ENCODE data around the gene GPR78.
"Not testable (repeated sequence)": the region's sequence is repeated elsewhere in the genome, so short reads cannot be mapped to it uniquely, and the experiment has no call there.

Gene GPR78

GRCh38 chr4:8568068-8568668, 12.0 kb upstream of the GPR78 start:
- DNase-seq, result no peak

GRCh38 chr4:8570201-8570600, 10.0 kb upstream of the GPR78 start:
- DNase-seq, result no peak

- DNase-seq, result no peak
Observed at GRCh38 chr4:8571702-8572685, 8.2 kb upstream of the GPR78 start.

- DNase-seq, result no peak
Observed at GRCh38 chr4:8573266-8573665, 6.9 kb upstream of the GPR78 start.

- no peak for DNase-seq
Observed at GRCh38 chr4:8574796-8575370, 5.3 kb upstream of the GPR78 start.

GRCh38 chr4:8575457-8575856, 4.7 kb upstream of the GPR78 start:
- DNase-seq, result no peak

GRCh38 chr4:8576591-8576990, 3.6 kb upstream of the GPR78 start:
- DNase-seq, result not testable (repeated sequence)

- DNase-seq, result no peak
Observed at GRCh38 chr4:8577046-8577445, 3.1 kb upstream of the GPR78 start.

- DNase-seq, result no peak
Observed at GRCh38 chr4:8577972-8578371, 2.2 kb upstream of the GPR78 start.

GRCh38 chr4:8578717-8579116, 1.5 kb upstream of the GPR78 start:
- no peak for DNase-seq

GRCh38 chr4:8579526-8580320, 469 bp upstream of the GPR78 start:
- DNase-seq, result no peak

- no peak for DNase-seq
Observed at GRCh38 chr4:8581094-8581861, 1.1 kb downstream of the GPR78 start.

- no peak for DNase-seq
Observed at GRCh38 chr4:8582016-8582415, 1.8 kb downstream of the GPR78 start.

- DNase-seq, result no peak
Observed at GRCh38 chr4:8582436-8582835, 2.2 kb downstream of the GPR78 start.

- DNase-seq, result no peak
Observed at GRCh38 chr4:8582941-8583654, 2.9 kb downstream of the GPR78 start.

- DNase-seq, result no peak
Observed at GRCh38 chr4:8583655-8584025, 3.4 kb downstream of the GPR78 start.

GRCh38 chr4:8585186-8585585, 5.0 kb downstream of the GPR78 start:
- no peak for DNase-seq

GRCh38 chr4:8585721-8586212, 5.6 kb downstream of the GPR78 start:
- no peak for DNase-seq

GRCh38 chr4:8586246-8586645, 6.1 kb downstream of the GPR78 start:
- no peak for DNase-seq

GRCh38 chr4:8586671-8587468, 6.7 kb downstream of the GPR78 start:
- DNase-seq, result no peak

Measured in GF-D8 (cell line).